Astrocyte (in vitro differentiated cells and primary cell): ENCODE results near the gene KLK13.

Experiments
- EZH2 ChIP-seq: IDR thresholded peaks from 2 replicates; pipeline ENCODE4 v1.6.1; 2012; ENCODE audit warnings: mild to moderate bottlenecking, low read length, inconsistent platforms; ENCODE audit not compliant: insufficient read depth
- TF ChIP-seq, protein P1 (sequence below): IDR thresholded peaks from 2 replicates; pipeline ENCODE4 v1.5.1; 2011; ENCODE audit warnings: low read depth, mild to moderate bottlenecking, inconsistent platforms, low read length, moderate library complexity; ENCODE audit not compliant: insufficient read depth

- TF ChIP-seq, protein P1, sequence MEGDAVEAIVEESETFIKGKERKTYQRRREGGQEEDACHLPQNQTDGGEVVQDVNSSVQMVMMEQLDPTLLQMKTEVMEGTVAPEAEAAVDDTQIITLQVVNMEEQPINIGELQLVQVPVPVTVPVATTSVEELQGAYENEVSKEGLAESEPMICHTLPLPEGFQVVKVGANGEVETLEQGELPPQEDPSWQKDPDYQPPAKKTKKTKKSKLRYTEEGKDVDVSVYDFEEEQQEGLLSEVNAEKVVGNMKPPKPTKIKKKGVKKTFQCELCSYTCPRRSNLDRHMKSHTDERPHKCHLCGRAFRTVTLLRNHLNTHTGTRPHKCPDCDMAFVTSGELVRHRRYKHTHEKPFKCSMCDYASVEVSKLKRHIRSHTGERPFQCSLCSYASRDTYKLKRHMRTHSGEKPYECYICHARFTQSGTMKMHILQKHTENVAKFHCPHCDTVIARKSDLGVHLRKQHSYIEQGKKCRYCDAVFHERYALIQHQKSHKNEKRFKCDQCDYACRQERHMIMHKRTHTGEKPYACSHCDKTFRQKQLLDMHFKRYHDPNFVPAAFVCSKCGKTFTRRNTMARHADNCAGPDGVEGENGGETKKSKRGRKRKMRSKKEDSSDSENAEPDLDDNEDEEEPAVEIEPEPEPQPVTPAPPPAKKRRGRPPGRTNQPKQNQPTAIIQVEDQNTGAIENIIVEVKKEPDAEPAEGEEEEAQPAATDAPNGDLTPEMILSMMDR, result no peak
- no peak for TF ChIP-seq EZH2
Measured at GRCh38 chr19:51082611-51083010, 17.7 kb upstream of the KLK13 start, which contains the start of gene KLK14.
